DOHH2 (cell line): ENCODE measurements around the gene ZFX.

Experiments
- CTCF ChIP-seq: fragments of 200-600 bp; sonication (generic); IDR thresholded peaks from one replicate; pipeline ENCODE4 v1.5.1; 2014; ENCODE audit warnings: antibody characterized with exemption, mild to moderate bottlenecking, low read depth, low read length; ENCODE audit not compliant: poor library complexity, severe bottlenecking
- EZH2phosphoT487 ChIP-seq: fragments of 200-600 bp; sonication (generic); IDR thresholded peaks from 2 replicates; pipeline ENCODE4 v1.6.1; 2017; ENCODE audit warnings: borderline replicate concordance, mild to moderate bottlenecking, antibody characterized with exemption, low read length, moderate library complexity, mixed read lengths

GRCh38 chrX:24151513-24151912 lies 2.0 kb downstream of the ZFX start:
- TF ChIP-seq CTCF (no peak), EZH2phosphoT487 (no peak)
